ENCODE measurements around the gene CACNA1B. TPM values are rescaled to one million over a fixed set of nuclear protein-coding genes. Genes with fewer than 3 reads are reported as not detected.

Gene CACNA1B
- polyA plus RNA-seq, 2 of the 4 experiments (the other 2 are of a cell fraction) = 0.03 to 0.06 TPM

DNA sequence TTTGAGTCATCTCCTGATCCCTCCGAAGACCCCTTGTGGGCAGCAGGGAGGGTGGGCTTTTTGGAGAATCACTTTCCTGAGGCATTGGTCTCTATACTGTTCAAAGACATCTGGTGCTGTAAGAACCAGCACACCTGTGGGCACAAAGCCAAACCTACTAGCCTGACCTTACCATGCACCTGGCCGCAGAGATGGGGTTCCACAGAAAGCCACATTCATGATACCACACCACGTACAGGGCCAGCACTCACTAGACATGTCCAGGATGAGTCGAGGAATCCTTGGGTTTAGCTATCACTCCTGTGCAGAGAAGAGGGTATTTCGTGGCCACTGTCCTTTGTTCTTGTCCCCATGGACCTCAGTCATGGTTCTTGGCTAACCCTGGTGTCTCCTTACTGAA, 203.4 kb downstream of the CACNA1B start:
- no peak for TF ChIP-seq SREBF2 (IDR thresholded peaks at IDR 0.05)
- no peak for TF ChIP-seq KDM5A (IDR thresholded peaks at IDR 0.05)
- no peak for TF ChIP-seq MAFK (IDR thresholded peaks at IDR 0.05; ENCODE audit: partially characterized antibody)
- TF ChIP-seq SMC3 (IDR thresholded peaks at IDR 0.05) = no peak
- no peak for TF ChIP-seq FOXS1 (CRISPR knock-in tag; IDR thresholded peaks at IDR 0.05)
- TF ChIP-seq, protein P1, sequence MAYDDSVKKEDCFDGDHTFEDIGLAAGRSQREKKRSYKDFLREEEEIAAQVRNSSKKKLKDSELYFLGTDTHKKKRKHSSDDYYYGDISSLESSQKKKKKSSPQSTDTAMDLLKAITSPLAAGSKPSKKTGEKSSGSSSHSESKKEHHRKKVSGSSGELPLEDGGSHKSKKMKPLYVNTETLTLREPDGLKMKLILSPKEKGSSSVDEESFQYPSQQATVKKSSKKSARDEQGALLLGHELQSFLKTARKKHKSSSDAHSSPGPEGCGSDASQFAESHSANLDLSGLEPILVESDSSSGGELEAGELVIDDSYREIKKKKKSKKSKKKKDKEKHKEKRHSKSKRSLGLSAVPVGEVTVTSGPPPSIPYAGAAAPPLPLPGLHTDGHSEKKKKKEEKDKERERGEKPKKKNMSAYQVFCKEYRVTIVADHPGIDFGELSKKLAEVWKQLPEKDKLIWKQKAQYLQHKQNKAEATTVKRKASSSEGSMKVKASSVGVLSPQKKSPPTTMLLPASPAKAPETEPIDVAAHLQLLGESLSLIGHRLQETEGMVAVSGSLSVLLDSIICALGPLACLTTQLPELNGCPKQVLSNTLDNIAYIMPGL (CRISPR knock-in tag; IDR thresholded peaks at IDR 0.05; ENCODE audit: borderline replicate concordance) = no peak
- TF ChIP-seq MAZ (IDR thresholded peaks at IDR 0.05; ENCODE audit: borderline replicate concordance, low read depth, low read length) = no peak
- TF ChIP-seq, protein P2, sequence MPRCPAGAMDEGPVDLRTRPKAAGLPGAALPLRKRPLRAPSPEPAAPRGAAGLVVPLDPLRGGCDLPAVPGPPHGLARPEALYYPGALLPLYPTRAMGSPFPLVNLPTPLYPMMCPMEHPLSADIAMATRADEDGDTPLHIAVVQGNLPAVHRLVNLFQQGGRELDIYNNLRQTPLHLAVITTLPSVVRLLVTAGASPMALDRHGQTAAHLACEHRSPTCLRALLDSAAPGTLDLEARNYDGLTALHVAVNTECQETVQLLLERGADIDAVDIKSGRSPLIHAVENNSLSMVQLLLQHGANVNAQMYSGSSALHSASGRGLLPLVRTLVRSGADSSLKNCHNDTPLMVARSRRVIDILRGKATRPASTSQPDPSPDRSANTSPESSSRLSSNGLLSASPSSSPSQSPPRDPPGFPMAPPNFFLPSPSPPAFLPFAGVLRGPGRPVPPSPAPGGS (IDR thresholded peaks at IDR 0.05) = no peak
- no peak for TF ChIP-seq ESRRA (IDR thresholded peaks at IDR 0.05; ENCODE audit: borderline replicate concordance, low read length)
- no peak for TF ChIP-seq JUN (IDR thresholded peaks at IDR 0.05)
- TF ChIP-seq JUNB (IDR thresholded peaks at IDR 0.05) = no peak
- TF ChIP-seq MYC (IDR thresholded peaks at IDR 0.05; ENCODE audit: borderline replicate concordance, low read length) = no peak
- TF ChIP-seq ZSCAN20 (CRISPR knock-in tag; IDR thresholded peaks at IDR 0.05) = no peak
- TF ChIP-seq HEYL (CRISPR knock-in tag; IDR thresholded peaks at IDR 0.05) = no peak
- TF ChIP-seq GATA3 (IDR thresholded peaks at IDR 0.05; ENCODE audit: borderline replicate concordance) = no peak
- TF ChIP-seq, protein P3, sequence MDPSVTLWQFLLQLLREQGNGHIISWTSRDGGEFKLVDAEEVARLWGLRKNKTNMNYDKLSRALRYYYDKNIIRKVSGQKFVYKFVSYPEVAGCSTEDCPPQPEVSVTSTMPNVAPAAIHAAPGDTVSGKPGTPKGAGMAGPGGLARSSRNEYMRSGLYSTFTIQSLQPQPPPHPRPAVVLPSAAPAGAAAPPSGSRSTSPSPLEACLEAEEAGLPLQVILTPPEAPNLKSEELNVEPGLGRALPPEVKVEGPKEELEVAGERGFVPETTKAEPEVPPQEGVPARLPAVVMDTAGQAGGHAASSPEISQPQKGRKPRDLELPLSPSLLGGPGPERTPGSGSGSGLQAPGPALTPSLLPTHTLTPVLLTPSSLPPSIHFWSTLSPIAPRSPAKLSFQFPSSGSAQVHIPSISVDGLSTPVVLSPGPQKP (IDR thresholded peaks at IDR 0.05; ENCODE audit: low read depth, low read length) = no peak
- TF ChIP-seq, protein P4, sequence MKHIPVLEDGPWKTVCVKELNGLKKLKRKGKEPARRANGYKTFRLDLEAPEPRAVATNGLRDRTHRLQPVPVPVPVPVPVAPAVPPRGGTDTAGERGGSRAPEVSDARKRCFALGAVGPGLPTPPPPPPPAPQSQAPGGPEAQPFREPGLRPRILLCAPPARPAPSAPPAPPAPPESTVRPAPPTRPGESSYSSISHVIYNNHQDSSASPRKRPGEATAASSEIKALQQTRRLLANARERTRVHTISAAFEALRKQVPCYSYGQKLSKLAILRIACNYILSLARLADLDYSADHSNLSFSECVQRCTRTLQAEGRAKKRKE (CRISPR knock-in tag; IDR thresholded peaks at IDR 0.05; ENCODE audit: low read depth) = no peak
- TF ChIP-seq NR3C1 (IDR thresholded peaks at IDR 0.05) = no peak
- no peak for TF ChIP-seq RFX5 (IDR thresholded peaks at IDR 0.05)
- no peak for TF ChIP-seq PHF8 (IDR thresholded peaks at IDR 0.05; ENCODE audit: borderline replicate concordance, low read depth)
- no peak for ATAC-seq
- Histone ChIP-seq H3K4me1 (no peaks in the 10 kb centered on the region), H3K27ac (no peak overlapping the region), H3K4me3 (no peak overlapping the region), H3K9me3 (peaks cover 17% of the 10 kb centered on the region), H3K4me2 (no peak overlapping the region)
- DNase-seq (ENCODE audit: low read depth in 1 of 2, low spot score in 1 of 2) = no peak
- POLR2A ChIA-PET = no interaction called here
- CTCF ChIA-PET = interaction anchor here (1.0 kb wide), 1 partner anchor 9 kb away, joined by 3 read pairs; no protein-coding TSS in a partner anchor
- FAIRE-seq = no peak
- WGBS (ENCODE audit: missing lambda C conversion rate) = 13% methylated on average over 5 of the region's 5 CpGs

DNA sequence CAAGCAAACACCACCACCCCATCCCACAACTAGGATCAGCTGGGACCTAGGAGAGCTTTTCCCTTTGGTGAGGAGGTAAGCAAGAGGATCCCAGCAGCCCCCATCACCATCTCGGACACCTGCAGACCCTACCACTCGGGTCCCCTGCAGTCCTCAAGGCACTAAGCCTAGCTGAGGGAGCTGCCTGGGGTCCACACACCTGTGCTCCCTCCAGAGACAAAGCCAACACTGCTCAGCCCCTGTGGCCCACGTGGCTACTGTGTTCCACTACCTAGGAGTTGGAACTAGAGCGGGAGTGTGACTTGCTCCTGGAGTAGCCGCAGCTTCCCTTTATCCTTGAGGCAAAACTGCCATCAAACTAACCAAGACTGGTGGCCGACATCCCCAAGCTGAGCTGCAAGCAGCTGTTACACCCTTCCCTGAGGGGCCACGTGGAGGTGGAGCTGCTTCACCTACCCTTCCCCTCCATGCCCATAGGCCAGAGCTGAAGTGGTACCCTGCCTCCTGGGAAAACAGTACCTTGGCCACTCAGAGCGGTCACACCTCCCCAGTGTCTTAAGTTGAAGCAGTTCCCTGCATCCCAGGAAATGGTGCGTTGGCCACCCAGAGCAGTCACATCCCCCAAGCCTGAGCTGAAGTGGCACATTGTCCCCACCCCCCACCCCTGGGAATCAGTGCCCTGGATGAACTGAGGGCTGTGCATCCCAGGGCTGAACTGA, 205.5 kb downstream of the CACNA1B start:
- Histone ChIP-seq H3K27ac (no peak overlapping the region), H3K4me3 (no peak overlapping the region), H3K9me3 (peaks cover 20% of the 10 kb centered on the region), H3K4me2 (no peak overlapping the region), H3K4me1 (no peaks in the 10 kb centered on the region)
- DNase-seq (ENCODE audit: low read depth in 1 of 2, low spot score in 1 of 2) (no peak), FAIRE-seq (no peak), ATAC-seq (no peak)
- TF ChIP-seq FOSL2 (IDR thresholded peaks at IDR 0.05) (no peak), FOSL2 (CRISPR knock-in tag; IDR thresholded peaks at IDR 0.05) (no peak), CHD2 (IDR thresholded peaks at IDR 0.05; ENCODE audit: low read length, partially characterized antibody) (no peak), RNF2 (IDR thresholded peaks at IDR 0.05; ENCODE audit: borderline replicate concordance, low read depth) (no peak), RAD21 (conservative IDR thresholded peaks at IDR 0.05 in 1 of 2, IDR thresholded peaks at IDR 0.05 in 1 of 2) (no peak), HOXA7 (CRISPR knock-in tag; IDR thresholded peaks at IDR 0.05) (no peak), CHD4 (IDR thresholded peaks at IDR 0.05; ENCODE audit: borderline replicate concordance) (no peak)
- ChIA-PET POLR2A (no interaction called here), CTCF (interaction anchor here (1.1 kb wide), 1 partner anchor 69 kb away, joined by 3 read pairs; no protein-coding TSS in a partner anchor)
- WGBS (ENCODE audit: missing lambda C conversion rate) = 9% methylated on average over 7 of the region's 9 CpGs
